ENCODE measurements around the gene SPINT1.

DNA sequence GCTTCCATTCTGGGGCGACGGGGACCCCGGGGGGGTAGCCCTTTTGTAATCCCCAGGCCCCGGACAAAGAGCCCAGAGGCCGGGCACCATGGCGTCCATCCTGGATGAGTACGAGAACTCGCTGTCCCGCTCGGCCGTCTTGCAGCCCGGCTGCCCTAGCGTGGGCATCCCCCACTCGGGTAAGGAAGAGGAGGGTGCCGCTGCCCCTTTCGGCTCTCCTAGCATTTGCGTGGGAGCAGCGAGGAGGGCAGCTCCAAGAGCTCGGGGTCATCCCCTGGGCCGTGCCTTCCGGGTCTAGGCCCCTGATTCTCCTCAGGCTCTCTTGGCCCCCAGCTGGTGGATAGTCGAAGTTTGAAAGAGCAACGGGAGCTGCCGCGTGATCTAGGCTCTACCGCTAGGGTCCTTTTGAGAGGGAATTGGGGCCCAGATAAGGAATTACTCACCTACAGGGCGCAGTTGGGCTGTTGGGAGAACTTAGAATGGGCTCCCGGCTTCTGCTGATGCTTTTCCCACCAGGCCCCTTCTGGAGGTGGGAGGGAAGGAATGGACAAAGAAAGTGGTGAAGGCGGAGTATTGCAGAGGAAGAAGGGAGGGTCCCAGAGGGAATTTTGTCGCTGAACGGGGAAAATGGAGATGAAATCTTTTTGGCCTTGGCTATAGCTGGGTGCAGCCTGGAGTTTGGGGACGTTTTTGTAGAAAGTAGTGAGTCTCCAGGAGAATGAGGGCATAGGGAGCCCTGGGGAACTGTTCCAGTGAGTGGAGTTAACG lies 51.0 kb downstream of the SPINT1 start:
- TF ChIP-seq, protein P1, sequence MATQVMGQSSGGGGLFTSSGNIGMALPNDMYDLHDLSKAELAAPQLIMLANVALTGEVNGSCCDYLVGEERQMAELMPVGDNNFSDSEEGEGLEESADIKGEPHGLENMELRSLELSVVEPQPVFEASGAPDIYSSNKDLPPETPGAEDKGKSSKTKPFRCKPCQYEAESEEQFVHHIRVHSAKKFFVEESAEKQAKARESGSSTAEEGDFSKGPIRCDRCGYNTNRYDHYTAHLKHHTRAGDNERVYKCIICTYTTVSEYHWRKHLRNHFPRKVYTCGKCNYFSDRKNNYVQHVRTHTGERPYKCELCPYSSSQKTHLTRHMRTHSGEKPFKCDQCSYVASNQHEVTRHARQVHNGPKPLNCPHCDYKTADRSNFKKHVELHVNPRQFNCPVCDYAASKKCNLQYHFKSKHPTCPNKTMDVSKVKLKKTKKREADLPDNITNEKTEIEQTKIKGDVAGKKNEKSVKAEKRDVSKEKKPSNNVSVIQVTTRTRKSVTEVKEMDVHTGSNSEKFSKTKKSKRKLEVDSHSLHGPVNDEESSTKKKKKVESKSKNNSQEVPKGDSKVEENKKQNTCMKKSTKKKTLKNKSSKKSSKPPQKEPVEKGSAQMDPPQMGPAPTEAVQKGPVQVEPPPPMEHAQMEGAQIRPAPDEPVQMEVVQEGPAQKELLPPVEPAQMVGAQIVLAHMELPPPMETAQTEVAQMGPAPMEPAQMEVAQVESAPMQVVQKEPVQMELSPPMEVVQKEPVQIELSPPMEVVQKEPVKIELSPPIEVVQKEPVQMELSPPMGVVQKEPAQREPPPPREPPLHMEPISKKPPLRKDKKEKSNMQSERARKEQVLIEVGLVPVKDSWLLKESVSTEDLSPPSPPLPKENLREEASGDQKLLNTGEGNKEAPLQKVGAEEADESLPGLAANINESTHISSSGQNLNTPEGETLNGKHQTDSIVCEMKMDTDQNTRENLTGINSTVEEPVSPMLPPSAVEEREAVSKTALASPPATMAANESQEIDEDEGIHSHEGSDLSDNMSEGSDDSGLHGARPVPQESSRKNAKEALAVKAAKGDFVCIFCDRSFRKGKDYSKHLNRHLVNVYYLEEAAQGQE (IDR thresholded peaks at IDR 0.05; ENCODE audit: low read depth) = no peak
- TF ChIP-seq EGR1 (IDR thresholded peaks at IDR 0.05) (no peak), YY1 (IDR thresholded peaks at IDR 0.05; ENCODE audit: low read depth) (peak; percentile 35), EP300 (IDR thresholded peaks at IDR 0.05; ENCODE audit: borderline replicate concordance) (no peak)

Measured in Ishikawa (cell line).